Right atrium auricular region (tissue), 2 donors: ENCODE data around the gene TXNIP. TPM values are rescaled to one million over a fixed set of nuclear protein-coding genes. Genes with fewer than 3 reads are reported as not detected.

Experiments
- DNase-seq: peaks from one replicate; pipeline ENCODE4 v3.0.0-alpha.2; 2019; ENCODE audit warnings: low spot score
- H3K27ac ChIP-seq, 2 donors: fragments of 200-600 bp; sonication (generic); 1 replicate in 1 of 2; 2 replicates in 1 of 2; pipeline ENCODE4 v1.5.1; 2016 to 2019
- H3K27me3 ChIP-seq, 2 donors: fragments of 200-600 bp; sonication (generic); one replicate each; pipeline versions ENCODE4 v1.5.1 to v1.6.0; 2017 to 2019
- H3K36me3 ChIP-seq: fragments of 200-600 bp; sonication (generic); one replicate; pipeline ENCODE4 v1.5.1; 2016
- H3K4me1 ChIP-seq, 2 donors: fragments of 200-600 bp; sonication (generic); one replicate each; pipeline versions ENCODE4 v1.5.1 to v1.6.0; 2017 to 2019
- H3K4me3 ChIP-seq, 2 donors: fragments of 200-600 bp; sonication (generic); 1 replicate in 1 of 2; 2 replicates in 1 of 2; pipeline ENCODE4 v1.5.1; 2017 to 2019; ENCODE audit warnings: mild to moderate bottlenecking in 1 of 2, moderate library complexity in 1 of 2
- H3K9me3 ChIP-seq, 2 donors: fragments of 200-600 bp; sonication (generic); one replicate each; pipeline ENCODE4 v1.5.1; 2019
- CTCF ChIP-seq, 2 donors: fragments of 200-600 bp; sonication (generic); IDR thresholded peaks; one replicate each; pipeline ENCODE4 v1.5.1; 2019; ENCODE audit warnings: antibody characterized with exemption in 2 of 2
- total RNA-seq, 2 donors: library from RNA; depleted of rRNA; stranded (reverse); fragments of >200 nt; gene quantifications; one replicate each; pipeline ENCODE4 v1.1.0, GENCODE V29; 2016

TXNIP gene
- total RNA-seq, 2 donors from 2014 or later: 898 to 1,186 TPM

GRCh38 chr1:145942871-145943270 lies 53.5 kb downstream of the TXNIP start:
- no peak for TF ChIP-seq CTCF (IDR thresholded peaks at IDR 0.05)
- no peaks in the 10 kb centered on the region for H3K9me3 ChIP-seq
- H3K4me1 ChIP-seq: no peaks in the 10 kb centered on the region
- DNase-seq: no peak
- H3K27ac ChIP-seq: no peak overlapping the region
- H3K27me3 ChIP-seq: no peaks in the 10 kb centered on the region
- H3K4me3 ChIP-seq: no peak overlapping the region
- H3K36me3 ChIP-seq: peaks cover 59% of the 10 kb centered on the region

Other genes starting within 250 kb of the TXNIP start
- gene RNF115, start 172.5 kb downstream of the TXNIP start, total RNA-seq: 10 to 100 TPM; 42.8 to 44.6 TPM
- 10 to 100 TPM; 16.0 to 19.5 TPM for gene POLR3C, start 172.4 kb downstream of the TXNIP start, total RNA-seq
- gene NUDT17, start 150.9 kb downstream of the TXNIP start, total RNA-seq: 10 to 100 TPM in 1 of 2 donors, 1 to 10 TPM in 1; 3.2 to 10.5 TPM
- 10 to 100 TPM; 11.4 to 18.0 TPM for gene PIAS3, start 137.5 kb downstream of the TXNIP start, total RNA-seq
- 1 to 10 TPM; 1.8 to 2.4 TPM for gene ANKRD35, start 110.7 kb downstream of the TXNIP start, total RNA-seq
- 10 to 100 TPM in 1 of 2 donors, 1 to 10 TPM in 1; 5.4 to 21.6 TPM for gene ITGA10, start 86.5 kb downstream of the TXNIP start, total RNA-seq
- gene PEX11B, start 77.9 kb downstream of the TXNIP start, total RNA-seq: 10 to 100 TPM; 20.1 to 21.2 TPM
- 10 to 100 TPM; 75.2 to 91.1 TPM for gene RBM8A, start 69.1 kb downstream of the TXNIP start, total RNA-seq
- 10 to 100 TPM; 26.6 to 36.6 TPM for gene LIX1L, start 38.6 kb downstream of the TXNIP start, total RNA-seq
- gene ANKRD34A, start 32.0 kb downstream of the TXNIP start, total RNA-seq: 1 to 10 TPM; 1.5 to 3.4 TPM
- 10 to 100 TPM; 36.4 to 45.2 TPM for gene POLR3GL, start 31.9 kb downstream of the TXNIP start, total RNA-seq
- 100 to 1,000 TPM in 1 of 2 donors, 10 to 100 TPM in 1; 73.3 to 153 TPM for gene HJV, start 25.2 kb upstream of the TXNIP start, total RNA-seq
- gene NBPF10, start 148.2 kb upstream of the TXNIP start, total RNA-seq: under 1 TPM; 0.67 to 0.89 TPM
- gene NOTCH2NLA, start 232.4 kb upstream of the TXNIP start, total RNA-seq: 10 to 100 TPM; 18.9 to 20.8 TPM